ENCODE results near the gene DAB1. TPM values are rescaled to one million over a fixed set of nuclear protein-coding genes. Genes with fewer than 3 reads are reported as not detected.

DAB1 gene
- total and polyA plus RNA-seq, 2 of the 8 experiments (the other 6 are each of a cell fraction or from before 2014, with no cell fraction given) = 4.4 to 11.8 TPM

GRCh38 chr1:57289781-57290180 is 134.1 kb downstream of the DAB1 start:
- Histone ChIP-seq H3K23me2 (ENCODE audit: low read depth, low read length) (no peaks in the 10 kb centered on the region; the same call in 1 of the 2 replicates), H3K14ac (ENCODE audit: insufficient read length) (no peak overlapping the region), H2AK5ac (ENCODE audit: low read depth, low read length) (no peak overlapping the region), H2BK120ac (replicated peaks; ENCODE audit: low read depth, low read length) (no peak overlapping the region), H3K27ac (ENCODE audit: low read depth, low read length) (no peak overlapping the region), H4K5ac (ENCODE audit: insufficient read length, low read depth, low read length) (no peak overlapping the region), H3K18ac (ENCODE audit: extremely low read depth, low read length) (no peak overlapping the region), H2BK20ac (ENCODE audit: low read length) (no peak overlapping the region), H4K91ac (replicated peaks; ENCODE audit: insufficient read length, low read length) (no peak overlapping the region), H2AFZ (ENCODE audit: low read length) (no peak overlapping the region), H3K27me3 (replicated peaks in 1 of 4; ENCODE audit: control insufficient read depth in 3 of 4, extremely low read depth in 1 of 4, insufficient read depth in 3 of 4, low read length in 3 of 4) (no peaks in the 10 kb centered on the region), H4K20me1 (replicated peaks in 1 of 2; ENCODE audit: control insufficient read depth in 1 of 2, insufficient read depth in 2 of 2, low read length in 2 of 2) (no peaks in the 10 kb centered on the region), H4K8ac (ENCODE audit: extremely low read depth, insufficient read depth, low read length) (no peak overlapping the region), H3K4ac (replicated peaks; ENCODE audit: insufficient read length, low read depth, low read length) (no peak overlapping the region), H3K4me2 (ENCODE audit: insufficient read depth in 1 of 2, low read depth in 2 of 2, low read length in 2 of 2) (no peak overlapping the region), H3K9me3 (ENCODE audit: insufficient read depth in 2 of 2, low read depth in 1 of 2, low read length in 1 of 2) (no peaks in the 10 kb centered on the region), H2BK12ac (ENCODE audit: low read depth, low read length) (no peak overlapping the region), H2BK15ac (ENCODE audit: low read length) (no peak overlapping the region), H3K79me2 (ENCODE audit: control insufficient read depth in 1 of 2, insufficient read depth in 2 of 2, low read length in 2 of 2) (no peaks in the 10 kb centered on the region), H3K56ac (replicated peaks; ENCODE audit: insufficient read length, low read depth, low read length) (no peak overlapping the region), H3K4me3 (ENCODE audit: extremely low read depth in 1 of 4, insufficient read depth in 2 of 4, low read depth in 3 of 4, low read length in 4 of 4) (no peak overlapping the region), H3K36me3 (ENCODE audit: control insufficient read depth in 2 of 4, insufficient read depth in 4 of 4, low read length in 3 of 4) (no peaks in the 10 kb centered on the region), H3K4me1 (replicated peaks in 1 of 4; ENCODE audit: control insufficient read depth in 3 of 4, insufficient read depth in 4 of 4, low read length in 3 of 4) (no peaks in the 10 kb centered on the region), H3K79me1 (ENCODE audit: low read depth, low read length) (no peaks in the 10 kb centered on the region), H3K9ac (replicated peaks in 1 of 4; ENCODE audit: extremely low read depth in 1 of 4, low read depth in 3 of 4, low read length in 3 of 4) (no peak overlapping the region), H3K23ac (ENCODE audit: insufficient read length) (no peak overlapping the region), H2BK5ac (ENCODE audit: low read depth, low read length) (no peak overlapping the region)
- FAIRE-seq (no peak), DNase-seq (ENCODE audit: low read depth in 1 of 2, low spot score in 2 of 2) (no peak)
- ChIA-PET CTCF (ENCODE audit: partially characterized antibody) (no interaction called here), POLR2A (ENCODE audit: partially characterized antibody) (no interaction called here)
- 94% methylated on average over 2 of the region's 2 CpGs; no CpG with 5 or more reads in 1 of the 2 experiments for whole genome bisulfite sequencing, 2 experiments (ENCODE audit: extremely low coverage in 1 of 2, insufficient coverage in 1 of 2, insufficient read length in 1 of 2, insufficient replicate concordance in 2 of 2, low coverage in 1 of 2, low lambda C conversion rate in 2 of 2, missing lambda C conversion rate in 1 of 2)
- TF ChIP-seq SUZ12 (IDR thresholded peaks at IDR 0.05; ENCODE audit: low read length) (no peak), SRF (IDR thresholded peaks at IDR 0.05; ENCODE audit: low read depth, low read length) (no peak), JUN (IDR thresholded peaks at IDR 0.05; ENCODE audit: low read depth, low read length) (no peak), CTCF (IDR thresholded peaks at IDR 0.05; ENCODE audit: control extremely low read depth in 1 of 3, insufficient read depth in 1 of 3, low read depth in 1 of 3, low read length in 3 of 3) (no peak), TEAD4 (IDR thresholded peaks at IDR 0.05; ENCODE audit: low read depth, low read length) (no peak), SIN3A (conservative IDR thresholded peaks at IDR 0.05 in 1 of 2, IDR thresholded peaks at IDR 0.05 in 1 of 2; ENCODE audit: low read depth in 1 of 2, low read length in 2 of 2) (no peak), GABPA (IDR thresholded peaks at IDR 0.05; ENCODE audit: borderline replicate concordance, insufficient read depth, low read length) (no peak), TBP (IDR thresholded peaks at IDR 0.05; ENCODE audit: low read depth, low read length) (no peak), TCF12 (IDR thresholded peaks at IDR 0.05; ENCODE audit: low read depth, low read length) (no peak), E2F6 (IDR thresholded peaks at IDR 0.05) (no peak), JUND (IDR thresholded peaks at IDR 0.05; ENCODE audit: low read length) (no peak)

Measured in H1 (cell line).